K562 (cell line): ENCODE data around the gene ATG4C. TPM values are rescaled to one million over a fixed set of nuclear protein-coding genes. Genes with fewer than 3 reads are reported as not detected.
"Not testable (repeated sequence)": the region's sequence is repeated elsewhere in the genome, so short reads cannot be mapped to it uniquely, and the experiment has no call there.

Experiments
- ATAC-seq: fragments of 200-7000 bp; cut with Tn5 transposase; 3 replicates; pipeline ENCODE4 v1.9.1; 2020; ENCODE audit warnings: moderate library complexity
- BruUV-seq: library from RNA; stranded (reverse); fragments of 400-500 nt; replicated peaks from 2 replicates; lab custom pipeline; 2021; lab: Mats Ljungman, UMichigan
- CTCF ChIA-PET: fragments of 300-600 bp; formaldehyde crosslinking; extraction: SDS; loops from one replicate; lab custom pipeline; 2021; ENCODE audit warnings: low intra/inter-chr PET ratio; lab: Yijun Ruan, JAX
- POLR2A ChIA-PET: fragments of 300-600, 350-650 bp; sonication (Branson Sonifier 250); formaldehyde crosslinking; extraction: SDS; loops from one replicate; lab custom pipeline; 2021; ENCODE audit warnings: antibody characterized with exemption, inconsistent platforms; lab: Yijun Ruan, JAX
- DNase-seq, 4 experiments: peaks; one replicate each; pipeline versions ENCODE4 v3.0.0 to v3.0.0-alpha.2; 2011 to 2018; ENCODE audit warnings: low spot score in 3 of 4, mixed read lengths in 3 of 4; ENCODE audit errors: extremely low read depth in 1 of 4
- FAIRE-seq: peaks from 2 replicates; lab custom pipeline; 2011; peaks lifted over from hg19 to GRCh38; lab: Jason Lieb, UNC
- H2AFZ ChIP-seq: 2 replicates; pipeline ENCODE4 v1.6.0; 2011; ENCODE audit warnings: low read depth, low read length, control low read depth, inconsistent platforms
- H3K27ac ChIP-seq: fragments of 200-600 bp; 3 replicates; pipeline ENCODE4 v1.8.0; 2011; ENCODE audit warnings: low read depth, mild to moderate bottlenecking, control low read depth, inconsistent platforms, low read length, moderate library complexity, mixed read lengths; ENCODE audit errors: extremely low read depth
- H3K27me3 ChIP-seq, 2 experiments: fragments of 300-600 bp in 1 of 2; 2 replicates in 1 of 2; 3 replicates in 1 of 2; pipeline versions ENCODE4 v1.6.0 to v1.8.0; 2011; ENCODE audit warnings: inconsistent platforms in 2 of 2, low read length in 2 of 2, mild to moderate bottlenecking in 1 of 2, mixed read lengths in 1 of 2, moderate library complexity in 1 of 2; ENCODE audit not compliant: control insufficient read depth in 2 of 2, insufficient read depth in 2 of 2
- H3K36me3 ChIP-seq: fragments of 300-600 bp; 3 replicates; pipeline ENCODE4 v1.8.0; 2011; ENCODE audit warnings: mild to moderate bottlenecking, low read length, inconsistent platforms; ENCODE audit not compliant: control insufficient read depth, insufficient read depth
- H3K4me1 ChIP-seq, 2 experiments: fragments of 200-600 bp in 1 of 2; replicated peaks in 1 of 2; 2 replicates in 1 of 2; 3 replicates in 1 of 2; pipeline versions ENCODE4 v1.5.1 to v1.8.0; 2011; ENCODE audit warnings: inconsistent platforms in 2 of 2, low read length in 2 of 2, mild to moderate bottlenecking in 1 of 2, mixed read lengths in 1 of 2, moderate library complexity in 1 of 2; ENCODE audit not compliant: control insufficient read depth in 2 of 2, insufficient read depth in 2 of 2
- H3K4me2 ChIP-seq: 2 replicates; pipeline ENCODE4 v1.6.1; 2011; ENCODE audit warnings: low read length, control low read depth, inconsistent platforms, mixed read lengths; ENCODE audit not compliant: insufficient read depth
- H3K4me3 ChIP-seq: fragments of 200-600 bp; sonication (generic), shearing (Covaris generic); 2 replicates; pipeline ENCODE4 v1.5.1; 2016; ENCODE audit warnings: control low read depth, inconsistent platforms
- H3K79me2 ChIP-seq: fragments of 200-600 bp; 3 replicates; pipeline ENCODE4 v1.8.0; 2011; ENCODE audit warnings: low read length, inconsistent platforms; ENCODE audit not compliant: control insufficient read depth, insufficient read depth
- H3K9ac ChIP-seq, 2 experiments: 2 replicates each; pipeline versions ENCODE4 v1.6.0 to v1.6.1; 2011; ENCODE audit warnings: low read depth in 2 of 2, low read length in 2 of 2, control low read depth in 1 of 2, inconsistent platforms in 1 of 2, mild to moderate bottlenecking in 1 of 2, mixed read lengths in 1 of 2; ENCODE audit not compliant: insufficient read depth in 1 of 2
- H3K9me1 ChIP-seq: one replicate; pipeline ENCODE4 v1.6.0; 2011; ENCODE audit warnings: inconsistent platforms, mild to moderate bottlenecking, low read length, moderate library complexity; ENCODE audit not compliant: control insufficient read depth, insufficient read depth
- H3K9me3 ChIP-seq: replicated peaks from 2 replicates; pipeline ENCODE4 v1.5.1; 2011; ENCODE audit warnings: low read depth, low read length, inconsistent platforms; ENCODE audit not compliant: control insufficient read depth, insufficient read depth
- H4K20me1 ChIP-seq: replicated peaks from 2 replicates; pipeline ENCODE4 v1.6.1; 2011; ENCODE audit warnings: low read length, inconsistent platforms, mixed read lengths; ENCODE audit not compliant: control insufficient read depth, insufficient read depth
- WGBS: fragments of 100-300 bp; shearing (Covaris generic); methylation state at CpG from one replicate; pipeline ENCODE4 v1.1.6; 2016; ENCODE audit warnings: low coverage, mixed read lengths; ENCODE audit not compliant: insufficient coverage; ENCODE audit errors: missing lambda C conversion rate; 5-methylcytosine and 5-hydroxymethylcytosine counted together
- in situ Hi-C: fragments of 300-500 bp; cut with MboI; formaldehyde crosslinking; loops from 4 replicates; pipeline ENCODE4 v1.15.0; 2018; ENCODE audit warnings: inconsistent platforms, mixed read lengths
- intact Hi-C: fragments of 100-400 bp; cut with micrococcal nuclease; formaldehyde crosslinking; loops from 2 replicates; pipeline ENCODE4 v1.14.2; 2022
- polyA plus RNA-seq, 8 experiments: library from polyadenylated mRNA; depleted of rRNA in 4 of 8; stranded (reverse) in 5 of 8; unstranded in 3 of 8; fragments of >200 nt; fragmentation: Nextera tagmentation in 2 of 8; fragmentation: Illumina TruSeq in 1 of 8; extraction: Ambion mirVana in 2 of 8; extraction: Trizol in 1 of 8; gene quantifications; 2 replicates each; pipeline versions ENCODE4 v1.2.1 to v1.2.3, GENCODE V29; 2011 to 2014; ENCODE audit warnings: inconsistent platforms in 1 of 8, missing spikeins in 1 of 8
- total RNA-seq, 7 experiments: library from RNA; depleted of rRNA in 6 of 7; stranded (reverse); fragments of >200 nt in 6 of 7; fragmentation: Illumina TruSeq in 2 of 7; extraction: Trizol in 2 of 7; gene quantifications; 2 replicates each; pipeline versions ENCODE4 v1.2.1 to v1.2.3, GENCODE V29; 2011 to 2021; ENCODE audit warnings: low replicate concordance in 1 of 7

The ATG4C gene
- total and polyA plus RNA-seq, 9 of the 15 experiments (the other 6 are each of a cell fraction or from before 2014, with no cell fraction given) = 7.6 to 35.8 (median 16.1) TPM

GRCh38 chr1:62756255-62756884, 27.6 kb upstream of the ATG4C start:
- in situ Hi-C loops, H3K9ac ChIP-seq, H3K9me1 ChIP-seq, H2AFZ ChIP-seq, CTCF ChIA-PET, H3K4me3 ChIP-seq, ATAC-seq, FAIRE-seq, H3K27ac ChIP-seq, H3K4me1 ChIP-seq, H3K9me3 ChIP-seq, H3K79me2 ChIP-seq, H4K20me1 ChIP-seq, BruUV-seq, H3K4me2 ChIP-seq, H3K27me3 ChIP-seq, DNase-seq, intact Hi-C loops, H3K36me3 ChIP-seq, POLR2A ChIA-PET: not testable (repeated sequence)
- 11% methylated on average over 2 of the region's 5 CpGs for WGBS

GRCh38 chr1:62759232-62759875, 24.6 kb upstream of the ATG4C start:
- DNase-seq, H2AFZ ChIP-seq, H3K4me3 ChIP-seq, CTCF ChIA-PET, H3K4me1 ChIP-seq, ATAC-seq, FAIRE-seq, H3K27me3 ChIP-seq, H3K4me2 ChIP-seq, in situ Hi-C loops, H3K9ac ChIP-seq, H3K9me3 ChIP-seq, H3K27ac ChIP-seq, BruUV-seq, H3K36me3 ChIP-seq, intact Hi-C loops, POLR2A ChIA-PET, H4K20me1 ChIP-seq, H3K79me2 ChIP-seq, H3K9me1 ChIP-seq: not testable (repeated sequence)
- 0% methylated on average over 1 of the region's 5 CpGs for WGBS

GRCh38 chr1:62760021-62760782, 23.7 kb upstream of the ATG4C start:
- H3K27me3 ChIP-seq, H3K79me2 ChIP-seq, DNase-seq, H3K9ac ChIP-seq, H3K9me1 ChIP-seq, H3K4me1 ChIP-seq, H4K20me1 ChIP-seq, FAIRE-seq, H3K4me3 ChIP-seq, in situ Hi-C loops, POLR2A ChIA-PET, H3K27ac ChIP-seq, H2AFZ ChIP-seq, intact Hi-C loops, H3K4me2 ChIP-seq, BruUV-seq, ATAC-seq, CTCF ChIA-PET, H3K36me3 ChIP-seq, H3K9me3 ChIP-seq: not testable (repeated sequence)
- WGBS = 32% methylated on average over 5 of the region's 6 CpGs
